NCI-H2171 treated with DMSO at 0.1 percent for 48 hours (cell line): Measurements from ENCODE around the gene PHF21A.

Experiments used
- DNase-seq: peaks from one replicate; lab custom pipeline; 2025; lab: John Stamatoyannopoulos, UW

The PHF21A gene

GRCh38 chr11:45982656-45983470 lies 138.4 kb downstream of the PHF21A start:
- DNase-seq = peak; percentile 98

- DNase-seq = peak; percentile 78
Observed at GRCh38 chr11:45981826-45982225, 139.4 kb downstream of the PHF21A start.

DNA sequence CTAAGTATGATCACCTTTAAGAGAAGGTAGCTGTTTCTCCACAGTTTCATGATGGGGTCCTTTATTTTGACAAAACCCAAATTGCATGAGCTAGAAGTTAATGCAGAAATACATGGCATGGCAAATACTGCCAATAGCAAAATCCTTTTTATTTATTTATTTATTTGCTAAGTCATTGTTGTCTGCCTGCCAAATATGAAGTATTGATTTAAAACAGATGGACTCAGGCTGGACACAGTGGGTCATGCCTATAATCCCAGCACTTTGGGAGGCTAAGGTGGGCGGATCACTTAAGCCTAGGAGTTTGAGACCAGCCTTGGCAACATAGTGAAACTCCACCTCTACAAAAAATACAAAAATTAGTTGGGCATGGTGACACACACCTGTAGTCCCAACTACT lies 146.4 kb downstream of the PHF21A start:
- DNase-seq = no peak

GRCh38 chr11:45973601-45974000 lies 147.7 kb downstream of the PHF21A start:
- DNase-seq = no peak

GRCh38 chr11:45968901-45969300 lies 152.4 kb downstream of the PHF21A start:
- DNase-seq = no peak

DNA sequence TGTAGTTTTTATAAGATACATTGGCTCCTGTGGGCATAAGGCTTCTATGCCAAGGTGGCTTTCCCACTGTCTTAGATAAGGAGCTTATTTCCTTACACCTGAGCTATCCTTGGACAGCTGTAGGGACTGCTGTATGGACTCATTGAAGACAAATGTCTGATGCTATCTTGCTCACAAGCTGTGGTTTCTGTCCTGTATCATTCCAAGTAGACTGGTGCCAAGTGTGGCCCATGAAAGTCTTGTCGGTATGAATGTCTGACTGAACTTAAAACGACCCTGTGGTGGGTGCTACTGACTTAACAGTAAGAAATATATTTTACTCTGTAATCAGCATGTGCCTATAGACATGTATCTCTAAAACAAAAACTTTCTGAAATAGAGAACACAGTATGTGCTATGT lies 153.7 kb downstream of the PHF21A start:
- no peak for DNase-seq

- peak; percentile 85 for DNase-seq
Observed at GRCh38 chr11:45964911-45965389, 156.3 kb downstream of the PHF21A start.

- no peak for DNase-seq
Observed at GRCh38 chr11:45961751-45962240, 159.5 kb downstream of the PHF21A start.

GRCh38 chr11:45960387-45961095 lies 160.7 kb downstream of the PHF21A start:
- no peak for DNase-seq

GRCh38 chr11:45959851-45960250 lies 161.4 kb downstream of the PHF21A start:
- no peak for DNase-seq

DNA sequence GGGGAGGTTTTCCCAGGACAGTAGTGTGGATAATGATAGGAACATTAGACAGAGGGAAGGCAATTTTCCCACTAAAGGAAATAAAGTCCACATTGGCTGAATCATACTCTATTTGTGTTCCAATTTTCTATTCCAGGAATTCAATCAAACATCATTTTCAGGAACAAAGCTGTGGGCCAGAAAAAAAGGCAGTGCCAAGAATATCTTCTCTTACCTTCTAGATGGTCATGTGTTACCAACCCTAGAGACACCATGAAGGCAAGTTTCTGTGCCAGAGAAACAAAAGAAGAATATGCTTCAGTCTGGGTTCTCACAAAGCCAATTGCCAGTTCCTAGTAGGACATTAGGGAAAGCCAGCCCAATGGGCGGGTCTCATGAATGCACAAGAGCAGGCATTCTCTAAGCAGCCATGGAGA lies 171.3 kb downstream of the PHF21A start:
- no peak for DNase-seq

DNA sequence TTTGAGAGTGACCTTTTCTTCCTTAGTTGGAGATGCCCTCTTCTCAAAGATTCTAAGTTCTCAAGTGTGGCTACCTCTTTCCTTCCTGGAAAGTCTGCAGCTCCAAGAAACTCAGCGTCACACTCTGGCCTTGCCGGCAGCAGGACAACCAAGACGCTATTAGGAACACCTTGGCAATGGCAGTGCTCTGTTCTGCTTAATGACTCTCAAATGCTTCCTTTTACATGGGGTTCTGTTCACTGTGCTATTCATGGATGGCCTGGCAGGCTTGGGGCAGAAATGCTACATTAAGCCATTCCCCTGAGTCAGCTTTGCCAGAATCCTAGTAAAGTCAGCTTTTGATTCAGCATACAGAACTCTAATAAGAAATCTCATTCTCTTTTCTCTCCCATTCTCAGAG lies 172.9 kb downstream of the PHF21A start:
- DNase-seq = no peak

DNA sequence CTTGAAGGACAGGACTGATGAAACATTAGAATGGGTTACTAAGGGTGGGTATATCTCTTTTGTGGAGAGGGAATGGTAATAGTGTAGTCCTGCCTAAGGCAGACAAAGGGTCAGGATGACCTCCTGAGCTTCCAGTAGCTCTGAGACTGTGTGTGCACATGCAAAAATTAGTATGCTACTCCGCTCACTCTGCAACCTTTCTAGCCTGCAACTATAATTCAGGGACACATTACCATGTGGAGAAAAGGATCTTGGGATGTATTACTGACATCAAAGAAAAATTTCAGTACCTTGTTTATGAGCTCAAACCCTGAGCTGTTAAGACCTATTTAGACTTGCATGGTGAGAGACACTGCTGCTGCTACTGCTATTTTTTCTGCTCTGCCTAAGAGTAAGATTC lies 173.4 kb downstream of the PHF21A start:
- DNase-seq = no peak

- no peak for DNase-seq
Observed at GRCh38 chr11:45945397-45945999, 175.8 kb downstream of the PHF21A start.

DNA sequence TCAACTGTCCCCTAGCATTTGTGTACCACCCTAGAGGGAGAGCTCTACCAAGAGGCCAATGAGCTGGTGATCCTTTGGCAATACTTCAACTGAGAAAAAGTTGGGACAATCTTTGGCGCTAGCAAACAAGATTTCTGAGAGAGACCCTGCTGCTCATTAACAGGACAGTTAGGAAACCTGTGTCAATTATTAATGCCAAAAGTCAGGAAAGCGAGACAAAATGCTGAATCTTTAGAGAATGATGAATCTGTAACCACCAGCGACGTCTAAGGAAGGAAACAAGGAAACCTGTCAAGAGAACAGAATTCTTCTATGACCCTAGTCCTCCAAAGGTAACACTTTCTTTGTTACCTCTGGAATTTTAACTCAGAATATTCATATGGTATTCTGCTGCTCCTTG lies 178.9 kb downstream of the PHF21A start:
- DNase-seq = no peak

DNA sequence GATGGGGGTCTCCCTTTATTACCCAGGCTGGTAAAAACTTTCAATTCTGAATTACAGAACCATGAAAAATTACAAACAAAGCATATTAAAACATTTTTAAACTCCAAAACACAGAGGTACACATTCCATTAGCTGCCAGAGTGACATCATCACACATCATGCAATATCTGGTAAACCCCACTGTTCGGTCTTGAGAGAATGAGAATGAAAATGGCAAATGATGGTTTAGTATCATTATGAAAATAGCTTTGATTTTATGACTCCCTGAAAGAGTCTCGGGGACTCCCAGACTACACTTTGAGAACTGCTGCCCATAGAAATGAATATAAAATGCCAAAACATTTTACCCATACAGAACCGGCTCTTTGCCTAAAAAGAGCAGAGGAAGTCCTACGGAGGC lies 180.0 kb downstream of the PHF21A start:
- DNase-seq = no peak

DNA sequence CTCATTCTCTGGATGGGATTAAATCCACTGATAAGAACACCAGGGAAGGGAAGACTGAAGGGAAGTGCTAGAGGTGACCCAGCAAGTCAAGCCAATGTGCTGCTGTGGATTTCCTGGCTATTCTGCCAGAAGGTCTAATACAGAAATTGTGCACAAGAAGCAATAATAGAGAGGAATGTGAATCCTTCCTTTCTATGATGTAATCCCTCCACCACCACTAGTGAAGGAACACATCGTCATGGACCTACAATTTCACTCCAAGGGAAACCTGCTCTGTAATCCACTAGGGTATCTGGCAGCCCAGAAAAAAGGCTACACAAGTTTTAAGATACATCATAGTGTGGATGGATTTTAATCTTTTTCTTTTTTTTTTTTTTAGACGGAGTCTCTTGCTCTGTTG lies 181.4 kb downstream of the PHF21A start:
- no peak for DNase-seq

- DNase-seq = no peak
Observed at GRCh38 chr11:45937916-45938315, 183.3 kb downstream of the PHF21A start.

- DNase-seq = no peak
Observed at GRCh38 chr11:45936511-45937054, 184.7 kb downstream of the PHF21A start.

- no peak for DNase-seq
Observed at GRCh38 chr11:45935349-45936064, 185.7 kb downstream of the PHF21A start.

- DNase-seq = peak; percentile 63
Observed at GRCh38 chr11:45934580-45935318, 186.5 kb downstream of the PHF21A start.
